Left ventricle myocardium superior (tissue), 1 donor: ENCODE results near the gene TPSD1. TPM values are rescaled to one million over a fixed set of nuclear protein-coding genes. Genes with fewer than 3 reads are reported as not detected.
A peak's percentile ranks its signal among the peaks of the same experiment; 100 is the strongest.
"Not testable (repeated sequence)": the region's sequence is repeated elsewhere in the genome, so short reads cannot be mapped to it uniquely, and the experiment has no call there.

ENCODE experiments used
- ATAC-seq: fragments of 200-7000 bp; cut with Tn5 transposase; one replicate; pipeline ENCODE4 v1.9.1; 2020; ENCODE audit warnings: mild to moderate bottlenecking, moderate library complexity
- DNase-seq: peaks from one replicate; pipeline ENCODE4 v3.0.0-alpha.2; 2020
- intact Hi-C: fragments of 100-400 bp; cut with micrococcal nuclease; formaldehyde crosslinking; loops from one replicate; pipeline ENCODE4 v1.11.0; 2022
- total RNA-seq: library from RNA; stranded (reverse); fragmentation: NEBNext Ultra II Directional; extraction: Animal tissue kit (Norgen Biotek cat#: 25700); gene quantifications from one replicate; pipeline ENCODE4 v1.2.1, GENCODE V29; 2021
- donor health status: DM: no; HTN: yes; CAD: no; lungs with severe emphysema.

Gene TPSD1
- total RNA-seq, 1 donor from 2014 or later: 0.50 TPM

DNA sequence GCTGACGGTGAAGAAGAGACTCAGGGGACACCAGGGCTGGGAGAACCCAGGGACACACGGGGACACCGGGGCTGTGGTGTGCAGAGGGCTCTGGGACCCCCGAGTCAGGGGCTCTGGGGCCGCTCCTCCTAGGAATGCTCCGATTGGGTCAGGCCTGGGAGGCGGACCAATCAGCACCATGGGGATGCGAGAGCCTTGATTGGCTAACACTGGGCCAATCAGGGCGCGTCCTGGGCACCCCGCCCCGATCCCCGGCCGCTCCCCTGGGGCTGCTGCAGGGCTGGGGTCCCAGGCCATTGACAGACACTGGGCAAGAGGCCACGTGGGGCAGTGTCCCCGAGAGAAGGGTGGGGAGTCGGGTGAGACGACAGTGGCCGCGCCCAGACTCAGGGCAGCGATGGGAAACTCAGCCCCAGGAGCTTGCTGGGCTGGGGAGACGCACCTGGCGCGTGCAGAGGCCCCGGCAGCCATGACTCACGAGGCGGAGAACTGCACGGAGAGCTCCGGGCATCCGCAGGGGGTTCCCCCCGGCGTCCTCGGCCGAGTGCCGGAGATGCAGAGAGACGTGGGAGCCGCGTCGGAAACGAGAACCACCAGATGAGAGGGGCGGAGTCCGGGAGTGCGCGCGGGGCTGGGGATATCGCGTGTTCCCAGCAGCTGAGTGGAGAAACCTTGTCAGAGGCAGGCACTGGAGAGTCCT, 23.7 kb upstream of the TPSD1 start:
- DNase-seq, intact Hi-C loops: not testable (repeated sequence)
- peak; percentile 52 for ATAC-seq

GRCh38 chr16:1236659-1237058, 19.2 kb upstream of the TPSD1 start:
- intact Hi-C loops, DNase-seq: not testable (repeated sequence)
- peak; percentile 65 for ATAC-seq

DNA sequence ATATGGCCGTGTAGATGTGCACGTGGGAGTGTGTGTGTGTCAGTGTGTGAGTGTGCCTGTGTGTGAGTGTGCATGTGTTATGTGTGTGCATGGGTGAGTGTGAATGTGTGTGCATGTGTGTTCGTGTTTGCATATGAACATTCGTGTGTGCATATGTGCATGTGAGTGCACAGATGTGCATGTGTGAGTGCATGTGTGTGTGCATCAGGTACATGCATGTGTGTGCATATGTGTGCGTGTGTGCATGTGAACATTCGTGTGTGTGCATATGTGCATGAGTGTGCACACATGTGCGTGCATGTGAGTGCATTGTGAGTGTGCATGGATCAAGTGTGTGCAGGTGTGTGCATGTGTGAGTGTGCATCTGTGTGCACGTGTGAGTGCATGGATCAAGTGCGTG, 17.9 kb upstream of the TPSD1 start:
- intact Hi-C loops: no loop called here
- no peak for ATAC-seq
- peak; percentile 19 for DNase-seq

- DNase-seq, intact Hi-C loops, ATAC-seq: not testable (repeated sequence)
Observed at GRCh38 chr16:1238909-1239308, 17.0 kb upstream of the TPSD1 start.

DNA sequence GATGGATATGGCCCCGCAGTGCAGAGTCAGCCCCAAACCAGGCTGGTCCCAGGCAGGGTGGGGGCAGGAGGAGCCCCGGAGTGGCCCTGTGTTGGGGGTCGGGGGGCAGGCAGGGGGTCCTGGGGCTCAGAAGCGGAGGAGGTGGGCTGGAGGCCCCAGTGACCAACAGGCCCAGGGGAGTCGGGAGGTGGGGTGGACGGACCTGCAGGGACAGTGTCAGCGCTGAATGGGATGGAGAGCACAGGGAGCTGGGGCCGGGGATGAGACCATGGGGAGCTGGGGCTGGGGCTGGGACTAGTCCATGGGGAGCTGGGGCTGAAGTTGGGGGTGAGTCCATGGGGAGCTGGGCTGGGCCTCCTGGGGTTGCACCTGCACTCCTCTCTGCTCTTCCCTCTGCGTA, 16.3 kb upstream of the TPSD1 start:
- peak; percentile 9 for DNase-seq
- ATAC-seq, intact Hi-C loops: not testable (repeated sequence)

DNA sequence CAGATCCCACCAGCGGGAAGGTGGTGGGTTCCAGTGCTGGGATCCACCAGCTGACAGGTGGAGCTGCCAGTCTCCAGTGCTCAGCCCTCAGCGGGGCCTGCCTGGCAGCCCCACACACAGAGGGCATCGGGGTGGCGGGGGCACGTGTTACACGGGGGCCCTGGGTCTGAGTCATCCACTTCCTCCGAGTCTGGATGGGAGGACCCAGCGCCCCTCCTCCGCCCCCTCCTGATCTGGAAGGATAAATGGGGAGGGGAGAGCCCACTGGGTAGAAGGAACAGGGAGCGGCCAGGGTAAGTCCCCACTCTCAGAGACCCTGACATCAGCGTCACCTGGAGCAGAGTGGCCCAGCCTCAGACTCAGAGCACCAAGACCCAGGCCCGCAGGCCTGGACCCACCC, 15.4 kb upstream of the TPSD1 start, which contains the start of gene TPSAB1:
Gene TPSAB1 (plus strand): TSS at position 270 of the 400 bp plus-strand sequence. CDS start 234 bp downstream, outside the sequence.
- DNase-seq, ATAC-seq, intact Hi-C loops: not testable (repeated sequence)

DNA sequence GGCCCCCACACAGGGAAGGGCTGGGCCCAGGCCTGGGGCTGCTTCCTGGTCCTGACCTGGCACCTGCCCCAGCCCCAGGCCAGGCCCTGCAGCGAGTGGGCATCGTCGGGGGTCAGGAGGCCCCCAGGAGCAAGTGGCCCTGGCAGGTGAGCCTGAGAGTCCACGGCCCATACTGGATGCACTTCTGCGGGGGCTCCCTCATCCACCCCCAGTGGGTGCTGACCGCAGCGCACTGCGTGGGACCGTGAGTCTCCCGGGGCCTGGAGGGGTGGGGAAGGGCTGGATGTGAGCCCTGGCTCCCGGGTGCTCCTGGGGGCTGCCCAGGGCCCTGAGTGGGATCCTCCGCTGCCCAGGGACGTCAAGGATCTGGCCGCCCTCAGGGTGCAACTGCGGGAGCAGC, 14.8 kb upstream of the TPSD1 start:
- intact Hi-C loops, ATAC-seq: not testable (repeated sequence)
- DNase-seq: peak; percentile 6

DNA sequence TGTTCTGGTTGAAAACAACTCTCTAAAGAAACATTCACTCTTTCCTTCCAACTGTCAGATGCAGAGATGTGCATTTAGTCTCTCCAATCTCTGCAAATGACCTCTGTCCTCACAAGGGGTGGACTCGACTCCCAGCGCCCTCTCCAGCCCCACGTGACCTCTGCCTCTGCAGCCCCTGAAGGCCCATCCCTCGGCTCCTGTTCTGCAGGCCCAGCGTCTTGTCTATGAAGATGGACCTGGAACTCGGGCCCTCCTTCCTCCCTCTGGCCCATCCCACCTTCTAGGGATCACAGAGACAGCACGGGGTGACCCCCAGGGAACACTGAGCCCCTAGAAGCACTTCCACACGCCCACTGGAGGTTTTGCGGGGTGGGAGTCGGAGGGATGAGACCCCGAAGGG, 12.5 kb upstream of the TPSD1 start:
- DNase-seq, ATAC-seq, intact Hi-C loops: not testable (repeated sequence)

DNA sequence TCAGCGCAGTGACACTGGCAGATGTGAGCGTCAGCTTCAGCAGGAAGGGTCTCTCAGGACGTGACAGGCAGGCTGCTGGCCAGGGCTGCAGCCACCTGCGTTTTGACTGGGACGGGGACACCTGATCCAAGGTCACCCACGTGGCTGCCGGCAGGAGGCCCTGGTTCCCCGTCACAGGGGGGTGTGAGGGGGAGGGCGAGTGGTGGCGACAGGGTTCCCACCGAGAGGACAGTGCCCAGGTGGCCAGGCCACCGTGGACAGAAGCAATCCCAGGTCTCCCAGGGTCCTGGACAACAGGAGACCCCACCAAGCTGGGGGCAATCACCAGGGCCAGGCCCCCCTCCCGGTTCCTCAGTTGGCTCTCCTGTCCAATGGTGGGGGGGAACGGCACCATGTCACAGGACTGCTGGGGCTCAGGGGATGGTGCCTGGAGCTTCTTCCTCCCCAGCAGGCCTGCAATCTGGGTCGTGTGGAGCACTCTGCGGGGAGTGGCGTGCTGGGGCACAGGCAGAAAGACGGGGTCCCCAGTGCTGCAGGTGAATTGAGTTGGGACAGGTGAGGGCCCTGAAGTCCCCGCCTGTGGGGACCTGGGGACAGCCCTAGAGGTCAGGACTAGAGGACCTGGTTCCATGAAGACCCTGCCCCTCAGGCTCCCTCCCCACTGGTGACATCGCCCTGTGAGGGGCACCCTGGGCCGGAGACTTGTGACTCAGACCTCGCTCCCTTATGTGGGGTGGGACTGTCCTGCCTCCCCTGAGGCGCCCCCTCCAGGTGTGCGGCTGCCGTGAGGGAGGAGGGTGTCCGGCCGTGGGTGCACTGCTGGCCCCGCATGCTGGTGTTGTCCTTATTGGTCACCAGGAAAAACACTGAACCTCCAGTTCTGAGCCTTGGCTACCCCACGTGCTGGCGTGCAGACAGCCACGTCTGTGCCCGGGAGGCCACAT, 11.7 kb upstream of the TPSD1 start:
- ATAC-seq, DNase-seq, intact Hi-C loops: not testable (repeated sequence)

- intact Hi-C loops: no loop called here
- no peak for ATAC-seq
- DNase-seq: no peak
Observed at GRCh38 chr16:1244881-1245280, 11.0 kb upstream of the TPSD1 start.

DNA sequence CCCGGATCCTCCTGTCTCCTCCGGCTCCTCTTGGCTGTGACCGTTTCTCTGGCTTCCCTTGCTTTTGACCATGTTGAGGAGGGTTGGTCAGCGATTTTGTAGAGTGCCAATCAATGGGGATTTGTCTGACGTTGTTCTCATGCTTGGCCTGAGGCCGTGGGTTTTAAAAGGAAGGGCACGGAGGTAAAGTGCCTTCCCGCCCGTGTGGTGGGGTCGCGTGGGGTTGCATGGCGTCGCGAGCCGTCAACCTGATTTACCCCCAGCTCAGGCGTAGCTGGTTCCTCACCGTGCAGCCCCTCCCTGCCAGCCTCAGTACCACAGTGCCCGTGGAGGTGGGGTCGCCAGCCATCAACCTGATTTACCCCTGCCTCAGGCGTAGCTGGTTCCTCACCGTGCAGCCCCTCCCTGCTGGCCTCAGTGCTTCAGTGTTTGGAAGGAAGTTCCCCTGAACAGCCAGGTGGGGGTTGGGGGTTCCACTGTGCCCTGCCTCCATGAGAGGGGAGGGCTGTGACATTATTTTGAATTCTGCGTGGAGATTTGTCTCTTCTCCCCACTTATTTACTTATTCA, 10.3 kb upstream of the TPSD1 start:
- DNase-seq (peak; percentile 4), ATAC-seq (no peak)
- intact Hi-C loops: no loop called here

DNA sequence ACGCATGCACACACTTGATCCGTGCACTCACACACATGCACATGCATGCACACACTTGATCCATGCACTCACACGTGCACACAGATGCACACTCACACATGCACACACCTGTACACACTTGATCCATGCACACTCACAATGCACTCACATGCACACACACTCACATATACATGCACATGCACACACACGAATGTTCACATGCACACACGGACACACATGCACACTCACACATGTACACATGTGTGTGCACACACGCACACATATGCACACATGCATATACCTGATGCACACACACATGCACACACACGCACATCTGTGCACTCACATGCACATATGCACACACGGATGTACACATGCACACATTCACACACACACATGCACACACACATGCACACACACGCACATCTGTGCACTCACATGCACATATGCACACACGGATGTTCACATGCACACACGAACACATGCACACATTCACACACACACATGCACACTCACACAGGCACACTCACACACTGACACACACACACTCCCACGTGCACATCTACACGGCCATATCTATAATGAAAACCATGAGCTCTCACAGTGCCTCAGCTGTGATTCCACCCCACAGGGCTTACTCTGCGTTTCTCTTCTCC, 7.8 kb upstream of the TPSD1 start:
- peak; percentile 2 for DNase-seq
- ATAC-seq, intact Hi-C loops: not testable (repeated sequence)

GRCh38 chr16:1249031-1249755, 6.7 kb upstream of the TPSD1 start:
- DNase-seq: peak; percentile 11
- ATAC-seq: peak; percentile 77
- intact Hi-C loops: not testable (repeated sequence)

DNA sequence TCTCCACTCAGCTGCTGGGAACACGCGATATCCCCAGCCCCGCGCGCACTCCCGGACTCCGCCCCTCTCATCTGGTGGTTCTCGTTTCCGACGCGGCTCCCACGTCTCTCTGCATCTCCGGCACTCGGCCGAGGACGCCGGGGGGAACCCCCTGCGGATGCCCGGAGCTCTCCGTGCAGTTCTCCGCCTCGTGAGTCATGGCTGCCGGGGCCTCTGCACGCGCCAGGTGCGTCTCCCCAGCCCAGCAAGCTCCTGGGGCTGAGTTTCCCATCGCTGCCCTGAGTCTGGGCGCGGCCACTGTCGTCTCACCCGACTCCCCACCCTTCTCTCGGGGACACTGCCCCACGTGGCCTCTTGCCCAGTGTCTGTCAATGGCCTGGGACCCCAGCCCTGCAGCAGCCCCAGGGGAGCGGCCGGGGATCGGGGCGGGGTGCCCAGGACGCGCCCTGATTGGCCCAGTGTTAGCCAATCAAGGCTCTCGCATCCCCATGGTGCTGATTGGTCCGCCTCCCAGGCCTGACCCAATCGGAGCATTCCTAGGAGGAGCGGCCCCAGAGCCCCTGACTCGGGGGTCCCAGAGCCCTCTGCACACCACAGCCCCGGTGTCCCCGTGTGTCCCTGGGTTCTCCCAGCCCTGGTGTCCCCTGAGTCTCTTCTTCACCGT, 2.0 kb upstream of the TPSD1 start:
- ATAC-seq: peak; percentile 45
- DNase-seq, intact Hi-C loops: not testable (repeated sequence)

DNA sequence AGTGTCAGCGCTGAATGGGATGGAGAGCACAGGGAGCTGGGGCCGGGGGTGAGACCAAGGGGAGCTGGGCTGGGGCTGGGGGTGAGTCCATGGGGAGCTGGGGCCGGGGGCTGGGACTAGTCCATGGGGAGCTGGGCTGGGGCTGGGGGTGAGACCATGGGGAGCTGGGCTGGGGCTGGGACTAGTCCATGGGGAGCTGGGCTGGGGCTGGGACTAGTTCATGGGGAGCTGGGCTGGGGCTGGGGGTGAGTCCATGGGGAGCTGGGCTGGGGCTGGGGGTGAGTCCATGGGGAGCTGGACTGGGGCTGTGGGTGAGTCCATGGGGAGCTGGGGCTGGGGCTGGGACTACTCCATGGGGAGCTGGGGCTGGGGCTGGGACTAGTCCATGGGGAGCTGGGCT, 1.0 kb upstream of the TPSD1 start:
- ATAC-seq, intact Hi-C loops, DNase-seq: not testable (repeated sequence)

GRCh38 chr16:1256296-1256873, 516 bp downstream of the TPSD1 start:
- DNase-seq, ATAC-seq, intact Hi-C loops: not testable (repeated sequence)

DNA sequence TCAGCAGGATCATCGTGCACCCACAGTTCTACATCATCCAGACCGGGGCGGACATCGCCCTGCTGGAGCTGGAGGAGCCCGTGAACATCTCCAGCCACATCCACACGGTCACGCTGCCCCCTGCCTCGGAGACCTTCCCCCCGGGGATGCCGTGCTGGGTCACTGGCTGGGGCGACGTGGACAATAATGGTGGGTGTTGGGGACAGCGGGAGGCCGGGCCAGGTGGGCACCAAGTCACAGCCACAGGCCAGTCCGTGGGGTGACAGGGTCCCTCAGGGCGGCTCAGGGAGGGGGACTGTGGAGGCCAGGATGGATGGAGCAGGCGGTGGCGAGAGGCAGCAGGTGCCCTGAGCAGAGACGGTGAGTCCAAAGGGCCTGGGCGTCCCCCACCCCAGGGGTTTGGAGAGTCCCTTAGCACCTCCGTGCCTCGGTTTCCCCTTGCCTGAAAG, 1.0 kb downstream of the TPSD1 start:
- ATAC-seq: no peak
- intact Hi-C loops: no loop called here
- no peak for DNase-seq
